RWPE1 (cell line): Measurements from ENCODE around the gene BBS2.

Source experiments
- CTCF ChIA-PET: fragments of 350-600 bp; sonication (Branson Sonifier 250); formaldehyde crosslinking; extraction: SDS; loops from one replicate; lab custom pipeline; 2021; lab: Yijun Ruan, JAX
- POLR2A ChIA-PET: fragments of 400-600 bp; formaldehyde crosslinking; extraction: SDS; loops from one replicate; lab custom pipeline; 2020; ENCODE audit warnings: antibody characterized with exemption; ENCODE audit not compliant: low non-redundant PET; lab: Yijun Ruan, JAX
- DNase-seq: peaks from one replicate; pipeline ENCODE4 v3.0.0; 2012; ENCODE audit warnings: low spot score
- H3K27ac ChIP-seq: fragments of 450-650 bp; 2 replicates; pipeline ENCODE4 v1.5.1; 2017
- TF ChIP-seq, protein P1 (sequence below): fragments of 450-650 bp; conservative IDR thresholded peaks from 2 replicates; pipeline ENCODE4 v1.5.1; 2017; ENCODE audit warnings: low read depth, mild to moderate bottlenecking

The BBS2 gene

DNA sequence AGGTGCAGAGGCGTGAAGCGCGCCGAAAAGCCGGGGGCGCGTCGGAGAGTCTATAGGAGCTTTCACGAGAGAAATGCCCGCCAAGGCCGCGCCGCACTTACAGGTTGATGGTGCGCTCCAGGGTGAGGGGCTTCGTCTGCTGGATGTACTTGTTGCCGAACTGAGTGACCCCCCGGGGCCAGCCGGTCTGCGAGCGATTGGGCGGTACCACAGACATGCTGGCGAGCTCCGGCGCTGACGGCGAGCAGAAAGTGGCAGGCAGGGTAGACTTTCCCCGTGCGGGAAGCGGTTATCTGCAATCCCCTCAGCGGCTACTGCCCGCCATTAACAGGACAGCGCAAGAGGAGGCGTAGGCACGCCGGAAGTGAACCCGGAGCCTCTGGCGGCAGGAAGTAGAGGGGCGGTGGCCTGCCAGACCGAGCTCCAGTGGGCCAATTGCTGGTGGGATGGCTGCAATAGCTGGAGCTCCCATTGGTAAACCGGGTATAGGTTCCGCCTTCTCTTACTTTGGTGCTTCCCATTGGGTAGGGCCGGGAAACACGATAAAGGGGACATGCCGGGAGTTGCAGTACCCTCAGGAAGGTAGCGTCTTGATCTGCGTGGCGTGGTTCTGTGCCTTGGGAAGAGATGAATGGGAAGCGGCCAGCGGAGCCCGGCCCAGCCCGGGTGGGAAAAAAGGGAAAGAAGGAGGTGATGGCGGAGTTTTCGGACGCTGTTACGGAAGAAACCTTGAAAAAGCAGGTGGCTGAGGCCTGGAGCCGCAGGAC lies 68.7 kb downstream of the BBS2 start, which contains the start of the genes NUDT21 and OGFOD1:
TSS of gene NUDT21 (minus strand) at position 347 of the 767 bp plus-strand sequence. CDS start at position 217, 130 bp downstream.
TSS of gene OGFOD1 (plus strand) at position 569 of the 767 bp plus-strand sequence. CDS start at position 628, 59 bp downstream.
- POLR2A ChIA-PET, result no interaction called here
- H3K27ac ChIP-seq, result peak within 1 kb of the TSS; percentile 86
- CTCF ChIA-PET, result interaction anchor here (0.5 to 0.7 kb wide), 2 partner anchors 16 to 395 kb away, joined by 3 to 4 read pairs; no protein-coding TSS in a partner anchor

DNA sequence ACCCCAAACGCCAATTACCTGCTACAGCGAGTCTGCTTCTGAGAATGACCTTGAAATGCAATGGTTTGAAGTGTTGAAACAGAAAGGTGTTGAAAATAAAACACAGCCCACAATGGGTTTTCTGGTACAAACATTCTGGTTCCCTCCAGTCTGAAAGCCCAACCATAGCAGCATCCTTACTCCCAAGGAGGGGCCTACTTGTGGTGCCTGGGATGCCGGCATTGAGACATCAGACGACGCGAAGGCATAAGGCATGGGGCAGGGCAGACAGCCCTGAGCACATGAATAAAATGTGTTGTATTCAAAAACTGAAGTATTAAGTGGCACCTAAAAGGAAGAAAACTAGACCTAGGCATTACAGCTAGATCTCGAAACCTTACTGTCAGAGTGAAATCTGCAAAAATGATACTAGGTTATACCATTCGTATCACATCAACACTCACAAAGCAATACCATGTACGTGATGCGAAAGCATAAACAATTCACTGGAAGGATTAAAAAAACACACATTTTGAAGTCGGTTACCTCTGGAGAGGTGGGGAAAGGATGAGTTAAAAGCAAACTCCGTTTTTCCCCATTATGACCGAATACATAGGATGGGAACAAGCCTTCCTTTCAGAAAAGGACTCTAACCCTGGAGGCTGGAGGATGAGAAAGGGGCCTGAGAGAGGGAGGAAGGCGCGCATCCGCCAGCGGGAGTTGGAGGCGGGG lies 69.4 kb downstream of the BBS2 start:
- H3K27ac ChIP-seq, result peak overlapping the region; percentile 86
- CTCF ChIA-PET, result interaction anchor here (0.5 kb wide), 1 partner anchor 396 kb away, joined by 3 read pairs; no protein-coding TSS in a partner anchor
- POLR2A ChIA-PET, result no interaction called here
- DNase-seq, result peak; percentile 41
- TF ChIP-seq, protein P1, sequence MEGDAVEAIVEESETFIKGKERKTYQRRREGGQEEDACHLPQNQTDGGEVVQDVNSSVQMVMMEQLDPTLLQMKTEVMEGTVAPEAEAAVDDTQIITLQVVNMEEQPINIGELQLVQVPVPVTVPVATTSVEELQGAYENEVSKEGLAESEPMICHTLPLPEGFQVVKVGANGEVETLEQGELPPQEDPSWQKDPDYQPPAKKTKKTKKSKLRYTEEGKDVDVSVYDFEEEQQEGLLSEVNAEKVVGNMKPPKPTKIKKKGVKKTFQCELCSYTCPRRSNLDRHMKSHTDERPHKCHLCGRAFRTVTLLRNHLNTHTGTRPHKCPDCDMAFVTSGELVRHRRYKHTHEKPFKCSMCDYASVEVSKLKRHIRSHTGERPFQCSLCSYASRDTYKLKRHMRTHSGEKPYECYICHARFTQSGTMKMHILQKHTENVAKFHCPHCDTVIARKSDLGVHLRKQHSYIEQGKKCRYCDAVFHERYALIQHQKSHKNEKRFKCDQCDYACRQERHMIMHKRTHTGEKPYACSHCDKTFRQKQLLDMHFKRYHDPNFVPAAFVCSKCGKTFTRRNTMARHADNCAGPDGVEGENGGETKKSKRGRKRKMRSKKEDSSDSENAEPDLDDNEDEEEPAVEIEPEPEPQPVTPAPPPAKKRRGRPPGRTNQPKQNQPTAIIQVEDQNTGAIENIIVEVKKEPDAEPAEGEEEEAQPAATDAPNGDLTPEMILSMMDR, result no peak

More for the DNA sequence above, 68.7 kb downstream of the BBS2 start, which contains the start of the genes NUDT21 and OGFOD1:
- TF ChIP-seq, protein P1, result no peak
- DNase-seq, result peak; percentile 99

DNA sequence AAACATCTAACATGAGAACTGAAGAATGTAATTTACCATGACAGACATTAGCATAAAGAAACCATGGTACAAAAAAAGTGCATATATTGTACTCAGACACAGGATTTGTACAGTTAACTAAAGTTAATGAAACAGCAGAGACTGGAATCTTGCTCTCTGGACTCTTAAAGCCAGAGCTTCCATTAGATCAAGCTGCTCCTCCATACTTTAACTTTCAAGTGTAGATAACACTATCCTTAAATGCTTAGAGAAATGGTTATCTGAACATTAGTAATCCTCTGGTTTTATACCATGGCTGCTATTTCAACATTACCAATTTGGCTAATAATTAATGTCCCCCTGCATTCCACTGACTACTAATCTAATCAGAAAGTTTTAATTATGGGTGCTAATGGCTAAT lies 71.8 kb downstream of the BBS2 start:
- TF ChIP-seq, protein P1, result no peak
- H3K27ac ChIP-seq, result no peak overlapping the region
- ChIA-PET CTCF (no interaction called here), POLR2A (interaction anchor here (0.6 kb wide), 1 partner anchor 346 kb away, joined by 3 read pairs; no protein-coding TSS in a partner anchor)
- DNase-seq, result no peak

DNA sequence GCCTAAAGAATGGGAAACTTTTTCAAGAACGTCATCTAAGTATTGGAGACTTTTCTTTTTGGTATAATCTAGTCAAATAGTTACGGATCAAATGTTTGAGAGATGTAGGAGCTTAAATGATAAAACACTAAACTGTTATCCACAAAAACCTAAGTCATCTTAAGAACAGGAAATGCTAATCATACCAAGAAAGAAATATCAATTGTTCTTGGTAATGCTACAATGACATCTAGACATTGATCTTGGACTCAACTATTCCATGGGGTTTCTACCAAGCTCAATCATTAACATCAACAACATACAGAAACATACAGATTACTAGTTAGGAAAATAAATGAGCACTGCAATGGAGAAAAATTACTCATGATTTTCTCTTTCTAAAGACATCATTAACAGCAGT lies 72.5 kb downstream of the BBS2 start:
- ChIA-PET CTCF (no interaction called here), POLR2A (no interaction called here)
- no peak overlapping the region for H3K27ac ChIP-seq
- DNase-seq, result no peak
- TF ChIP-seq, protein P1, result no peak

DNA sequence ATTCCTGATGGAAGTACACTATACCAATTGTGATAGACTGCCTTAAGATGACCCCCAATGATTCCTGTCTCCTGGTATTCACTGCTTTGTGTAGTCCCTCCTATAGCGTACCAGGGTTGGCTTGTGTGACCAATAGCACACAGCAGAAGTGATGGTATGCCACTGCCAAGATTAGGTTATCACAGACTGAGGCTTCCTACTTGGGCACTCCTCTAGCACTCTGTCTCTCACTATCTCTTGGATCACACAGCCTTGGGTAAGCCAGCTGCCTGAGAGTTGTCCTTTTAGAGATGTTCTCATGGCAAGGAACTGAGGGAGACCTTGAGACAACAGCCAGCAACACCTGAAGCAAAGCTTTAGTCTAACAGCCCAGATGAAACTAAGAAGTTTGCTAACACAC lies 81.8 kb downstream of the BBS2 start:
- POLR2A ChIA-PET, result no interaction called here
- TF ChIP-seq, protein P1, result no peak
- no peak overlapping the region for H3K27ac ChIP-seq
- CTCF ChIA-PET, result no interaction called here
- DNase-seq, result no peak

DNA sequence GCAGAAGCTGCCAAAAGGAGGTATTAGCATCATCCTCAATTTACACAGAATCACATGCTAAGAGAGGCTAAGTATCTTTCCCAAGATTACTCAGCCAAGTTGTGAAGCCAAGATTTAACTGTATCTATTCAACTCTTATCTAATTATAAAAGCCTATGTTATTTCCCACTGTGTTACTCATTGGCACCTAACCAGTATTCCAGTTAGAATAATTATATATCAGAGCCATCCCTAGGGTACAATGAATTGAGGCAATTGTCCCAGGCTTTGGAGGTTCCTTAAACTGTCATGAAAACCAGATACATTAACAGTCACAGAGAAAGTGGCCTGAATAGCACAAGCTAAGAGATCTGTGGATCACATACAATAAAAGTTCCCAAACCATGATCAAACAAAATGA lies 83.6 kb downstream of the BBS2 start:
- no peak overlapping the region for H3K27ac ChIP-seq
- ChIA-PET CTCF (interaction anchor here (0.7 kb wide), 1 partner anchor 231 kb away, joined by 3 read pairs; no protein-coding TSS in a partner anchor), POLR2A (no interaction called here)
- no peak for DNase-seq
- TF ChIP-seq, protein P1, result no peak
